SH-SY5Y (cell line): ENCODE data around the gene GMFB.

Source experiments
- GATA2 ChIP-seq: IDR thresholded peaks from 2 replicates; pipeline ENCODE4 v1.6.1; 2011; ENCODE audit warnings: mild to moderate bottlenecking, low read depth, low read length
- GATA3 ChIP-seq: IDR thresholded peaks from 2 replicates; pipeline ENCODE4 v1.6.1; 2011; ENCODE audit warnings: low read depth, mild to moderate bottlenecking, low read length, moderate library complexity

DNA sequence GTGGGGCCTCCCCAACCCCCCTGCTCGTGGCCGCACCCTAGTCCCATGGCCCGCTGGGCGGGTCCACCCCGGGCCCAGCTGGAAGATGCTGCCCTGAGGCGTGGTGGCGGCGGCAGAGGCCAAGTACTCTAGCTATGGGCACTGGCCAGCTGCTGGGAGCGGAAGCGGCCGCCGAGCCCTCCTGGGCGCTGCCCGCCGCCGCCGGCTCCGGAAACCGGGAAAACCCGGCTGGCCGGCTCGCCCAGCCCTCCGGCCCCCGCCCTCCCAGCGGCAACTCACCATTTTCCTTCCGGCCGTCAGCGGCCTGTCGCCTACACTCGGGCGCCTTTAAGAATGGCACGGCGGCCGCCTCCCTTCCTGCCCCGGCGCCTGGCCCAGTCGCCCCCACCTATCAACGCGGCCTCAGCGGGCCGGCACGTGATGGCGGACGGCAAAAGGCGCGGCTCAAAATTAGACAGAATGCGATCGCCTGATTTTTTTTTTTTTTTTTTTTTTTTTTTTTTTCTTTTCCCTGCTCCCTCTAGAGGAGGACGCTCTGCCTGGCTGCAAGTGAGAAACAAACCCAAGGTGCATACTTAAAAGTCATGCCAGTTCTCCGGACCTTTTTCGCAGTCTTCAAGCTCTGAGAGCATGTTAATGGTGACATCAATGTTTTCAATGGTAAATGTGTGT is at the start of gene GMFB:
- TF ChIP-seq GATA2 = no peak
- TF ChIP-seq GATA3 = no peak
